ENCODE results near the gene ZNF556.

Gene ZNF556

GRCh38 chr19:2906631-2907195 is 39.6 kb downstream of the ZNF556 start:
- no peak for DNase-seq

GRCh38 chr19:2912306-2912705 is 45.2 kb downstream of the ZNF556 start:
- DNase-seq, result no peak

- no peak for DNase-seq
Observed at GRCh38 chr19:2917275-2918184, 50.4 kb downstream of the ZNF556 start.

- peak; percentile 29 to 56 for DNase-seq
Observed at GRCh38 chr19:2922987-2923386, 55.9 kb downstream of the ZNF556 start.

- peak; percentile 61 to 89 for DNase-seq
Observed at GRCh38 chr19:2923510-2923909, 56.4 kb downstream of the ZNF556 start.

- no peak for DNase-seq
Observed at GRCh38 chr19:2926341-2927031, 59.4 kb downstream of the ZNF556 start.

- DNase-seq, result no peak
Observed at GRCh38 chr19:2927032-2927430, 59.9 kb downstream of the ZNF556 start.
